Measurements from ENCODE around the gene LRRIQ4.

DNA sequence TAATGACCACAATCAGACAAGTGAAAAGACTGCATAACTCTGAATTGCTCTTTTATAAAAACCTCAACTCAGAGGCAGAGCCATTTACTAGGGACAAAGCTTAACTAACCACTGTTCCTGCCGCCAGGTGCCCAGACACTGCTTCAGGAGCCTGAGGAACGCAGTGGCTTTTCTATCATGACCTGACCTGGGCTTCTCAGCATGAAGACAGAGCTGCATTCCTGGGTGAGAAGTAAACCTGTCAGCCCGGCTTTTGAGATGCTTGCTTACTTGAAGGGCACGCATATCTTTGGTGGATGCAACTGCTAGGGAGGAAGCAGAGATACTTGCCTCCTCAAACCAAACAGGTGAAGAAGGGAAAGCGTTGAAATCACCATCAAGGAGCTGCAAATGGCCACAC is 49.2 kb downstream of the LRRIQ4 start:
- TF ChIP-seq EZH2 (IDR thresholded peaks at IDR 0.05; ENCODE audit: low read depth) (no peak), CTCF (conservative IDR thresholded peaks at IDR 0.05) (no peak)

Measured in PC-9 (cell line).